ENCODE measurements around the gene MTUS2.

DNA sequence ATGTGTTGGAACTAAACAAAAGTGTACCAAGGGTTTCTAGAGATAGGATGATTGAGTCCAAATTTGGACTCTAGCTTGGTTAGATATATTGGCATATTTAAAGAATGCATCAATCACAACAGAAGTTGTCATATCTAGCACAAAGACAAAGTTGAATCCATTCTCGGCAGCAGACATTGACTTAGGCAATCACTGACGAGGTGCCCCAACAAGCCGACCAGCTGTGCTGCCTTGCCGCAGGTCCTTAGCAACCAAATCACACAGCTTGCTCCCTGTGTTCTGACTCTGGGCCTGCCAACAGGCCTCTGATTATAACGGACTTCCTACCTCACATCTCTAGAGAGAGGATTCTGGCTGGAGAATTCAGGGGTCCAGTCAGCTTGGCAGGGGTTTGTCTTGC is 208.7 kb downstream of the MTUS2 start:
- TF ChIP-seq, protein P1, sequence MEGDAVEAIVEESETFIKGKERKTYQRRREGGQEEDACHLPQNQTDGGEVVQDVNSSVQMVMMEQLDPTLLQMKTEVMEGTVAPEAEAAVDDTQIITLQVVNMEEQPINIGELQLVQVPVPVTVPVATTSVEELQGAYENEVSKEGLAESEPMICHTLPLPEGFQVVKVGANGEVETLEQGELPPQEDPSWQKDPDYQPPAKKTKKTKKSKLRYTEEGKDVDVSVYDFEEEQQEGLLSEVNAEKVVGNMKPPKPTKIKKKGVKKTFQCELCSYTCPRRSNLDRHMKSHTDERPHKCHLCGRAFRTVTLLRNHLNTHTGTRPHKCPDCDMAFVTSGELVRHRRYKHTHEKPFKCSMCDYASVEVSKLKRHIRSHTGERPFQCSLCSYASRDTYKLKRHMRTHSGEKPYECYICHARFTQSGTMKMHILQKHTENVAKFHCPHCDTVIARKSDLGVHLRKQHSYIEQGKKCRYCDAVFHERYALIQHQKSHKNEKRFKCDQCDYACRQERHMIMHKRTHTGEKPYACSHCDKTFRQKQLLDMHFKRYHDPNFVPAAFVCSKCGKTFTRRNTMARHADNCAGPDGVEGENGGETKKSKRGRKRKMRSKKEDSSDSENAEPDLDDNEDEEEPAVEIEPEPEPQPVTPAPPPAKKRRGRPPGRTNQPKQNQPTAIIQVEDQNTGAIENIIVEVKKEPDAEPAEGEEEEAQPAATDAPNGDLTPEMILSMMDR (conservative IDR thresholded peaks at IDR 0.05 in 1 of 2, IDR thresholded peaks at IDR 0.05 in 1 of 2; ENCODE audit: extremely low read depth in 1 of 2, insufficient read depth in 1 of 2, low read depth in 1 of 2, low read length in 2 of 2), result no peak
- no peak for TF ChIP-seq EZH2 (IDR thresholded peaks at IDR 0.05; ENCODE audit: borderline replicate concordance, low read length)

All from mammary epithelial cell (primary cell).